Mesodermal cell (in vitro differentiated cells): ENCODE measurements around the gene BANP.
"Not testable (repeated sequence)": the region's sequence is repeated elsewhere in the genome, so short reads cannot be mapped to it uniquely, and the experiment has no call there.

Experiments used
- H3K27ac ChIP-seq: 2 replicates; pipeline ENCODE4 v1.7.0; 2013; ENCODE audit warnings: mild to moderate bottlenecking, low read depth, low read length, moderate library complexity; ENCODE audit not compliant: severe bottlenecking
- H3K36me3 ChIP-seq: 2 replicates; pipeline ENCODE4 v1.7.1; 2013; ENCODE audit warnings: mild to moderate bottlenecking, low read length, moderate library complexity; ENCODE audit not compliant: control insufficient read depth, insufficient read depth
- H3K4me1 ChIP-seq: one replicate; pipeline ENCODE4 v1.7.1; 2013; ENCODE audit warnings: mild to moderate bottlenecking, low read length; ENCODE audit not compliant: insufficient read depth, control insufficient read depth, poor library complexity, severe bottlenecking
- H3K4me3 ChIP-seq: 2 replicates; pipeline ENCODE4 v1.7.0; 2013; ENCODE audit warnings: low read length, control low read depth, mild to moderate bottlenecking; ENCODE audit not compliant: insufficient read depth, poor library complexity, severe bottlenecking; ENCODE audit errors: extremely low read depth
- H3K9me3 ChIP-seq: 2 replicates; pipeline ENCODE4 v1.7.1; 2013; ENCODE audit warnings: mild to moderate bottlenecking, low read length, moderate library complexity; ENCODE audit not compliant: control insufficient read depth
- WGBS, 2 experiments: methylation state at CpG; one replicate each; pipeline ENCODE4 v1.1.5; 2013; ENCODE audit warnings: missing lambda C conversion rate in 2 of 2; ENCODE audit not compliant: insufficient coverage in 2 of 2; 5-methylcytosine and 5-hydroxymethylcytosine counted together

BANP gene

DNA sequence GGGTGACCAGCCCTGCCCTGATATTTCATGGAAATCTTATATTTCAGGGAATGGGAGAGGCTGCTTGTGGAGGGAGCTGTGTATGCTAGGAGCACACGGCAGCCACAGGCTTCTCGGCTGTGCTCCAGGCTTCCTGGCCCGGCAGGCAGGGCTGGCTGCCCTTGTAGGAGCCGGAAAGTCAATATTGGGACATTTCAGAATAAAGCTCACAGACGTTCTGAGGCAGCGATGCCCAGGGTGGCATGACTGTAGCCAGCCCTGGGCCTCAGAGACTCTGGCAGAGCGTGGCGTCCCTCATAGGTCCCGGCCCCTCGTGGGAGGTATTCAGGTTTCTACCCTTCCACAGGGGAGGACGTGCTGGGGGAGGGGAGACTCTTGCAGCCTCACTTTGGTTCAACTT is 65.7 kb downstream of the BANP start:
- 90 to 97% methylated on average over 11 of the region's 11 CpGs for WGBS, 2 experiments
- H3K4me1 ChIP-seq = no peaks in the 10 kb centered on the region
- H3K36me3 ChIP-seq = peaks cover 2% of the 10 kb centered on the region

GRCh38 chr16:88017587-88018101 is 66.4 kb downstream of the BANP start:
- no peak overlapping the region for H3K27ac ChIP-seq
- H3K36me3 ChIP-seq = peaks cover 5% of the 10 kb centered on the region
- no peaks in the 10 kb centered on the region for H3K9me3 ChIP-seq
- no peak overlapping the region for H3K4me3 ChIP-seq
- 89 to 91% methylated on average over 18 to 19 of the region's 19 CpGs for WGBS, 2 experiments
- H3K4me1 ChIP-seq = no peaks in the 10 kb centered on the region

More for the DNA sequence above, 65.7 kb downstream of the BANP start:
- no peak overlapping the region for H3K27ac ChIP-seq
- H3K9me3 ChIP-seq = no peaks in the 10 kb centered on the region
- H3K4me3 ChIP-seq = no peak overlapping the region

DNA sequence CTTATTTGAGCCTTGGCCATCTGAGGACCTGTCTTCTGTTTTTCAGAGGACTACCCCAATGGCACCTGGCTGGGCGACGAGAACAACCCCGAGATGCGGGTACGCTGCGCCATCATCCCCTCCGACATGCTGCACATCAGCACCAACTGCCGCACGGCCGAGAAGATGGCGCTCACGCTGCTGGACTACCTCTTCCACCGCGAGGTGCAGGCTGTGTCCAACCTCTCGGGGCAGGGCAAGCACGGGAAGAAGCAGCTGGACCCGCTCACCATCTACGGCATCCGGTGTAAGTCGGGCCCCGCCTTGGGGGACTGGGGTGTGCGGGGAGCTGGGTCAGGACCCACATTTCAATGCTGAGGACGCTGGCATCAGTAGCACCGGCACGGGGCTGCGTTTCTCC is 67.1 kb downstream of the BANP start:
- 95 to 96% methylated on average over 19 to 26 of the region's 26 CpGs for WGBS, 2 experiments
- H3K4me1 ChIP-seq, H3K27ac ChIP-seq, H3K36me3 ChIP-seq, H3K4me3 ChIP-seq, H3K9me3 ChIP-seq: not testable (repeated sequence)

DNA sequence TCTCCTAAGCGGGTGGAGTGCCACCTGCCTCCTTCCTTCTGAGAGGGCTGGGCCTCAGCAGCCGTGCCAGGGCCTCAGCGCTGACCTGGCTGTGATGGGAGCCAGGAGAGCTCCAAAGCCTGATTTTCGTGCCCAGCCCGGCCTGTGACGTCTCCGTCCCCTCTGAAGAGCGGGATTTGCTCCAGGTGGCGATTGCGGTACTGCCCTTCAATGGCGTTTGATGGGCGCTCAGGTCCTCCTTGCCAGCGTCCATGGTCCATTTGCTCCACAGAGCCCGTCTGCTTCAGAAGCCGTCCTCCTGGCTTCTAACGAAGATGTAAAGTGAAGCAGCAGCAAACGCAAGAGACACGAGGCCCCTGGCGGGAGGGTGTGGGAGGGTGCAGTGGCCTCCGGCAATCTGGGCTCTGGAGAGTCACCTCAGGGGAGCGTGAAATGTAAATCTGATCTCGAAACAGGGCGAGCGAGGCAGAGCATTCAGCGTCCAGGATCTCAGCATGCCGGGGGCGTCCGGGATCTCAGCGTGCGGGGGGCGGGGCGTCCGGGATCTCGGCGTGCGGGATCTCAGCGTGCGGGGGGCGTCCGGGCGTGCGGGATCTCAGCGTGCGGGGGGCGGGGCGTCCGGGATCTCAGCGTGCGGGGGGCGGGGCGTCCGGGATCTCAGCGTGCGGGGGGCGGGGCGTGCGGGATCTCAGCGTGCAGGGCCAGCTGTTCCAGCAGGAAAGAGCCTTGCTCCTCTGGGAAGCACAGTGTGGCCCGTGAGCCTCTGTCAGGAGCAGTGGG is 68.0 kb downstream of the BANP start:
- H3K27ac ChIP-seq, H3K9me3 ChIP-seq, H3K4me1 ChIP-seq, H3K36me3 ChIP-seq, H3K4me3 ChIP-seq: not testable (repeated sequence)
- WGBS, 2 experiments = 94 to 95% methylated on average over 24 to 32 of the region's 59 CpGs

DNA sequence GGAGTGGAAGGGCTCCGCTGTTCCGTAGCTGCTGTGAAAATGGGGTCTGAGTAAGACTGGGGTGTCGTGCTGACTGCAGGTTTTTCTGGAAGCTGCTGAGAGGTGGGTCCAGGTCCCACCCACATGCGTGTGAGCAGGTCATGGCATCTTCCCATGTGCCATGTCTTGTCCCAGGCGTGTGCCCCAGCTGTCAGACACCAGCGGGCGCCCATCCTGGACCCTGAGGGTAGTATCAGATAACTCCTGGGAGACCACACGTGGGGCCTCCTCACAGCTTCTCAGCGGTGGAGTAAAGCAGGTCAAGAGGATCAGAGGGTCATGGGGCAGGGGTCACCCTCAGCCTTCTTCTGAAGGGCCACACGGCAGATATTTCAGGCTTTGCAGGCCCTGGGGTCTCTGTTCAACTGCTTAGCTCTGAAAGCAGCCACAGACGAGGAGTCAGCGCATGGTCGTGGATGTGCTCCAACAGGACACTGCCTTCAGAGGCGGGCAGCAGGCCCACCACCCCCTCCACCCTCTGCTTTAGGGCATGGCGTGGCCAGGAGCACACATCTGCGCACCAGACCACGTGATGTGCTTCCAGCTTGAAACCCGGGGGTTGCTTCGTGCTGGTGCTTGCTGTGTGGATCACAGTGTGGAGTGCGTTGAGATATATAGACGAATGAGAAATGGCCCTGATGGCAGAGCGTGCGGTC is 68.7 kb downstream of the BANP start:
- H3K27ac ChIP-seq = no peak overlapping the region
- H3K9me3 ChIP-seq = no peaks in the 10 kb centered on the region
- H3K4me1 ChIP-seq = peaks cover 3% of the 10 kb centered on the region
- H3K4me3 ChIP-seq = no peak overlapping the region
- H3K36me3 ChIP-seq = peaks cover 11% of the 10 kb centered on the region
- 95 to 97% methylated on average over 22 to 23 of the region's 23 CpGs for WGBS, 2 experiments

GRCh38 chr16:88020516-88020885 is 69.3 kb downstream of the BANP start:
- Histone ChIP-seq H3K4me3 (no peak overlapping the region), H3K9me3 (no peaks in the 10 kb centered on the region), H3K27ac (no peak overlapping the region), H3K36me3 (peaks cover 11% of the 10 kb centered on the region), H3K4me1 (peaks cover 8% of the 10 kb centered on the region)
- 91 to 96% methylated on average over 8 to 10 of the region's 10 CpGs for WGBS, 2 experiments

DNA sequence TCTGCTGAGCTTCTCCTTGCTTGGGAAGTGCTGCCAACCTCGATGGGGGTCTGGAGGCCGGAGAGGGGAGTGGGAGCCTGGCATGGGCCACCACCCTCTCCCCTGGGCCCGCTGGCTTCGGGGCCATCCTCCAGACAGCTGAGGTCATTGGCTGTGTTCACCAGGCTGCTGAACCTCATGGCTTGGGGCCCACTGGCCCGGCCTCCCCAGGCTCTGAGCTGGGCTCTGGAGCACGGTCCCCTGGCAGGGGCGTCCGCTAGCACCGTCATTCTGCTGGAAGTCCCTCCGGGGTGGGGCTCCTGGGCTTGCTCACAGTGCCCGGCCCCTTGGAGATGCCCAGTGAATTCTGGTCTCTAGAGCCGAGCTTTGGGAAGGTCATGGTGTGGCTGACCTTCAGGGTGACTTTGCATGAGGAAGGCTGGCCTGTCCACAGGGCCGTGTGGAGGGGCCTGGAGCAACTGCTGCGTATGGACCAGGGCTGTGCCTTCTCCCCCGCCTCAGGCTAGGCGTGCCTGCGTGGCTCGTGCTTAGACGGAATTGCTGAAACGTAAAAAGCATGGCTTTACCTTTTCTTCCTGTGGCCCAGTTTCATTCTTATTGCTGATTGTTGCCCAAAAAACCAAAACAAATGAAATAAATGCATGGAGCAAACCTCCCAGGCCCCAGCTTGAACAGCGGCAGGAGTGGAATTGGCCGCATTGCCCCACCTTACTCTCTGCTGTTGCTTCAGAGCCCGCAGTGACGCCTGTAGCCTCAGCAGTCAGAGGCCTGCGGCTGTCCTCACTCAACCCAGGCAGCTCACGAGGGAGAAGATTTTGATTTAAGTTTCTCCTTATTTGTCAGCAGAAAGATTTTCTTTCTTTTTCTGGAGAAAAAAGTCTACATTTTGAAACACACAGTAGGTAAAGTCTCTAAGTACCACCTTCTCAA is 70.1 kb downstream of the BANP start:
- not testable (repeated sequence) for H3K4me1 ChIP-seq, H3K9me3 ChIP-seq, H3K4me3 ChIP-seq, H3K27ac ChIP-seq
- H3K36me3 ChIP-seq = peaks cover 15% of the 10 kb centered on the region
- 89 to 93% methylated on average over 19 to 23 of the region's 26 CpGs for WGBS, 2 experiments

GRCh38 chr16:88022076-88023042 is 71.1 kb downstream of the BANP start:
- WGBS, 2 experiments = 91 to 95% methylated on average over 16 to 17 of the region's 23 CpGs
- peaks cover 21% of the 10 kb centered on the region for H3K36me3 ChIP-seq
- H3K4me1 ChIP-seq = peaks cover 8% of the 10 kb centered on the region
- no peak overlapping the region for H3K4me3 ChIP-seq
- no peaks in the 10 kb centered on the region for H3K9me3 ChIP-seq
- no peak overlapping the region for H3K27ac ChIP-seq

DNA sequence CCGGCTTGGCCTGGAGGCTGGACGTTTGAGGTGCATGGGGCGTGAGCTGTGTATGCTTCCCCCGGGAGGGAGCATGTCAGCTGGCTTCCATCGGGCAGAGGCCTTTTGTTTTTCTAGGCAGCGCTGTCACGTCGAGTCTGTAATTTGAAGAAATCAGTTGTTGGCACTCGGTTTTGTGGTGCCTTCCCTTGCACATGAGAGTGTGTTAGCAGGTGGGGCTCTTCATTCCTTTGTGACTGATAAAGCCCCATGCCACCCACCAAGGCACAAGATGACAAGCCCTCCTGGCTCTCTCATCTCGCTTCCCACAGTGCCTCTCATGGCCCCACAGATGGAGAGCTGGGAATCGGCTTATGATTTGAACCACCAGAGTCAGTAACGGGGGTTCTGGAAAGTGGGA is 72.1 kb downstream of the BANP start:
- 88 to 100% methylated on average over 2 to 3 of the region's 12 CpGs for WGBS, 2 experiments
- Histone ChIP-seq H3K36me3 (peaks cover 26% of the 10 kb centered on the region), H3K4me3 (no peak overlapping the region), H3K9me3 (no peaks in the 10 kb centered on the region), H3K27ac (no peak overlapping the region), H3K4me1 (peaks cover 8% of the 10 kb centered on the region)
